ENCODE results near the gene RNF123.
"Not testable (repeated sequence)": the region's sequence is repeated elsewhere in the genome, so short reads cannot be mapped to it uniquely, and the experiment has no call there.

The RNF123 gene

GRCh38 chr3:49721896-49722781, 32.8 kb downstream of the RNF123 start:
- no peak for DNase-seq

GRCh38 chr3:49722896-49723295, 33.5 kb downstream of the RNF123 start:
- no peak for DNase-seq

GRCh38 chr3:49723296-49723627, 33.9 kb downstream of the RNF123 start:
- no peak for DNase-seq

GRCh38 chr3:49723628-49724551, 34.5 kb downstream of the RNF123 start, which contains the start of gene GMPPB:
Gene GMPPB (minus strand): TSS chr3:49723951. CDS start chr3:49723726, 225 bp downstream.
- peak; percentile 97 for DNase-seq

- DNase-seq = no peak
These were observed 35.2 kb downstream of the RNF123 start for GRCh38 chr3:49724586-49724985.

GRCh38 chr3:49725906-49726681, 36.7 kb downstream of the RNF123 start:
- DNase-seq = no peak

GRCh38 chr3:49727154-49727923, 38.0 kb downstream of the RNF123 start:
- DNase-seq = no peak

- no peak for DNase-seq
These were observed 38.6 kb downstream of the RNF123 start for GRCh38 chr3:49727924-49728361.

- DNase-seq = no peak
These were observed 40.7 kb downstream of the RNF123 start for GRCh38 chr3:49729966-49730609.

GRCh38 chr3:49732597-49732996, 43.2 kb downstream of the RNF123 start:
- no peak for DNase-seq

GRCh38 chr3:49733551-49733950, 44.2 kb downstream of the RNF123 start:
- no peak for DNase-seq

- no peak for DNase-seq
These were observed 45.4 kb downstream of the RNF123 start for GRCh38 chr3:49734752-49735151.

GRCh38 chr3:49738067-49738713, 48.8 kb downstream of the RNF123 start:
- no peak for DNase-seq

- DNase-seq = no peak
These were observed 51.1 kb downstream of the RNF123 start for GRCh38 chr3:49740427-49740826.

GRCh38 chr3:49745986-49746385, 56.6 kb downstream of the RNF123 start:
- DNase-seq = no peak

GRCh38 chr3:49747792-49748480, 58.6 kb downstream of the RNF123 start:
- no peak for DNase-seq

GRCh38 chr3:49748874-49749273, 59.5 kb downstream of the RNF123 start:
- not testable (repeated sequence) for DNase-seq

- no peak for DNase-seq
These were observed 60.7 kb downstream of the RNF123 start for GRCh38 chr3:49750056-49750455.

GRCh38 chr3:49751501-49751900, 62.1 kb downstream of the RNF123 start:
- DNase-seq = no peak

GRCh38 chr3:49754536-49754935, 65.2 kb downstream of the RNF123 start:
- no peak for DNase-seq

Measured in GDM1 (cell line).